Activated CD4-positive, alpha-beta memory T cell treated with anti-CD3 and anti-CD28 coated beads for 36 hours (primary cell): ENCODE data around the gene ROMO1. TPM values are rescaled to one million over a fixed set of nuclear protein-coding genes. Genes with fewer than 3 reads are reported as not detected.
A peak's percentile ranks its signal among the peaks of the same experiment; 100 is the strongest.
"Not testable (repeated sequence)": the region's sequence is repeated elsewhere in the genome, so short reads cannot be mapped to it uniquely, and the experiment has no call there.

Source experiments
- CTCF ChIA-PET: fragments of 350-600 bp; sonication (Branson Sonifier 250); formaldehyde crosslinking; loops from one replicate; lab custom pipeline; 2021; ENCODE audit warnings: antibody characterized with exemption, inconsistent platforms; lab: Charles Lee
- POLR2A ChIA-PET: fragments of 350-600 bp; sonication (Branson Sonifier 250); formaldehyde crosslinking; loops from one replicate; lab custom pipeline; 2021; ENCODE audit warnings: antibody characterized with exemption; lab: Charles Lee
- DNase-seq: peaks from one replicate; pipeline ENCODE4 v3.0.0-alpha.2; 2020
- H3K27ac Mint-ChIP-seq: one replicate; pipeline ENCODE4 v1.8.0; 2021; ENCODE audit warnings: mixed read lengths
- H3K27me3 Mint-ChIP-seq: one replicate; pipeline ENCODE4 v1.8.0; 2021; ENCODE audit warnings: mixed read lengths
- H3K36me3 Mint-ChIP-seq: one replicate; pipeline ENCODE4 v1.8.0; 2021; ENCODE audit warnings: mixed read lengths
- H3K4me1 Mint-ChIP-seq: one replicate; pipeline ENCODE4 v1.8.0; 2021; ENCODE audit warnings: low read depth, mixed read lengths
- H3K4me3 Mint-ChIP-seq: one replicate; pipeline ENCODE4 v1.8.0; 2021; ENCODE audit warnings: mild to moderate bottlenecking, mixed read lengths
- H3K9me3 Mint-ChIP-seq: one replicate; pipeline ENCODE4 v1.8.0; 2021; ENCODE audit warnings: mixed read lengths
- intact Hi-C: fragments of 100-400 bp; cut with micrococcal nuclease; formaldehyde crosslinking; loops from one replicate; pipeline ENCODE4 v1.15.1; 2023
- total RNA-seq, 2 experiments: library from RNA; stranded (reverse); gene quantifications; one replicate each; pipeline ENCODE4 v1.2.3, GENCODE V29; 2021

The ROMO1 gene
- total RNA-seq, 2 experiments from 2014 or later: 141 to 142 TPM

GRCh38 chr20:35721621-35722020, 22.4 kb downstream of the ROMO1 start:
- ChIA-PET POLR2A (interaction anchor here (1.5 kb wide), 1 partner anchor 9 kb away, joined by 7 read pairs; no protein-coding TSS in a partner anchor), CTCF (no interaction called here)
- intact Hi-C loops: no loop called here
- Mint-ChIP-seq H3K4me3 (no peak overlapping the region), H3K36me3 (peaks cover 71% of the 10 kb centered on the region), H3K27ac (no peak overlapping the region), H3K4me1 (peaks cover 45% of the 10 kb centered on the region), H3K27me3 (no peaks in the 10 kb centered on the region), H3K9me3 (no peaks in the 10 kb centered on the region)
- DNase-seq: no peak

GRCh38 chr20:35723275-35723639, 24.1 kb downstream of the ROMO1 start:
- H3K27me3 Mint-ChIP-seq, H3K4me3 Mint-ChIP-seq, intact Hi-C loops, DNase-seq, H3K9me3 Mint-ChIP-seq: not testable (repeated sequence)
- Mint-ChIP-seq H3K27ac (peak overlapping the region; percentile 54), H3K4me1 (peaks cover 41% of the 10 kb centered on the region), H3K36me3 (peaks cover 67% of the 10 kb centered on the region)
- CTCF ChIA-PET: interaction anchor here (1.0 kb wide), 1 partner anchor 161 kb away, joined by 3 read pairs; no protein-coding TSS in a partner anchor
- POLR2A ChIA-PET: interaction anchor here (1.5 kb wide), 1 partner anchor 8 kb away, joined by 7 read pairs; no protein-coding TSS in a partner anchor

GRCh38 chr20:35723652-35724320, 24.6 kb downstream of the ROMO1 start:
- H3K4me3 Mint-ChIP-seq, POLR2A ChIA-PET, DNase-seq, H3K27me3 Mint-ChIP-seq, intact Hi-C loops, H3K9me3 Mint-ChIP-seq: not testable (repeated sequence)
- H3K4me1 Mint-ChIP-seq: peaks cover 41% of the 10 kb centered on the region
- CTCF ChIA-PET: interaction anchor here (1.0 kb wide), 1 partner anchor 160 kb away, joined by 3 read pairs; no protein-coding TSS in a partner anchor
- H3K36me3 Mint-ChIP-seq: peaks cover 65% of the 10 kb centered on the region
- peak overlapping the region; percentile 28 for H3K27ac Mint-ChIP-seq

- Mint-ChIP-seq H3K4me3 (no peak overlapping the region), H3K27ac (peak overlapping the region; percentile 42), H3K36me3 (peaks cover 65% of the 10 kb centered on the region), H3K4me1 (peaks cover 43% of the 10 kb centered on the region), H3K9me3 (no peaks in the 10 kb centered on the region), H3K27me3 (no peaks in the 10 kb centered on the region)
- intact Hi-C loops: no loop called here
- CTCF ChIA-PET: interaction anchor here (0.7 to 1.0 kb wide), 2 partner anchors 10 to 160 kb away, joined by 3 read pairs; no protein-coding TSS in a partner anchor
- no peak for DNase-seq
- POLR2A ChIA-PET: interaction anchor here (1.2 to 1.5 kb wide), 2 partner anchors 10 to 17 kb away, joined by 3 to 4 read pairs; partner anchors contain the start of gene RBM39
Measured at GRCh38 chr20:35724321-35725230, 25.4 kb downstream of the ROMO1 start.

GRCh38 chr20:35726842-35727711, 27.9 kb downstream of the ROMO1 start:
- CTCF ChIA-PET: no interaction called here
- POLR2A ChIA-PET: interaction anchor here (0.7 to 1.3 kb wide), 4 partner anchors 9 to 23 kb away, joined by 3 to 6 read pairs (median 4); no protein-coding TSS in a partner anchor
- H3K9me3 Mint-ChIP-seq: no peaks in the 10 kb centered on the region
- H3K36me3 Mint-ChIP-seq: peaks cover 64% of the 10 kb centered on the region
- no peak for DNase-seq
- no peak overlapping the region for H3K4me3 Mint-ChIP-seq
- no peaks in the 10 kb centered on the region for H3K27me3 Mint-ChIP-seq
- peak overlapping the region; percentile 6 for H3K27ac Mint-ChIP-seq
- intact Hi-C loops: no loop called here
- peaks cover 45% of the 10 kb centered on the region for H3K4me1 Mint-ChIP-seq

GRCh38 chr20:35729283-35729807, 30.1 kb downstream of the ROMO1 start:
- intact Hi-C loops: no loop called here
- Mint-ChIP-seq H3K27ac (no peak overlapping the region), H3K4me1 (peaks cover 45% of the 10 kb centered on the region), H3K9me3 (no peaks in the 10 kb centered on the region), H3K27me3 (no peaks in the 10 kb centered on the region), H3K36me3 (peaks cover 69% of the 10 kb centered on the region), H3K4me3 (no peak overlapping the region)
- ChIA-PET CTCF (interaction anchor here (1.0 to 1.4 kb wide), 2 partner anchors 10 to 13 kb away, joined by 3 to 6 read pairs; partner anchors contain the start of gene RBM39), POLR2A (interaction anchor here (1.8 to 2.7 kb wide), 3 partner anchors 13 to 21 kb away, joined by 4 to 13 read pairs (median 8); partner anchors contain the start of gene RBM39)
- no peak for DNase-seq

- intact Hi-C loops: no loop called here
- Mint-ChIP-seq H3K9me3 (no peaks in the 10 kb centered on the region), H3K27ac (peak overlapping the region; percentile 45), H3K27me3 (no peaks in the 10 kb centered on the region), H3K4me1 (peaks cover 46% of the 10 kb centered on the region), H3K36me3 (peaks cover 66% of the 10 kb centered on the region), H3K4me3 (no peak overlapping the region)
- no peak for DNase-seq
- CTCF ChIA-PET: interaction anchor here (1.3 to 1.4 kb wide), 2 partner anchors 10 to 25 kb away, joined by 6 read pairs; no protein-coding TSS in a partner anchor
- POLR2A ChIA-PET: interaction anchor here (0.5 to 2.7 kb wide), 9 partner anchors 7 to 49 kb away, joined by 4 to 13 read pairs (median 7); partner anchors contain the start of genes NFS1, RBM39 and ROMO1
Measured at GRCh38 chr20:35729836-35730582, 30.8 kb downstream of the ROMO1 start.

- DNase-seq: no peak
- POLR2A ChIA-PET: interaction anchor here (0.5 to 2.7 kb wide), 10 partner anchors 8 to 55 kb away, joined by 3 to 13 read pairs (median 6); partner anchors contain the start of genes NFS1, RBM39 and ROMO1
- Mint-ChIP-seq H3K4me3 (no peak overlapping the region), H3K9me3 (no peaks in the 10 kb centered on the region), H3K4me1 (peaks cover 46% of the 10 kb centered on the region), H3K27me3 (no peaks in the 10 kb centered on the region), H3K27ac (no peak overlapping the region), H3K36me3 (peaks cover 64% of the 10 kb centered on the region)
- intact Hi-C loops: no loop called here
- CTCF ChIA-PET: interaction anchor here (1.0 to 1.4 kb wide), 3 partner anchors 9 to 26 kb away, joined by 5 to 6 read pairs (median 6); no protein-coding TSS in a partner anchor
Measured at GRCh38 chr20:35730583-35731468, 31.6 kb downstream of the ROMO1 start.

- Mint-ChIP-seq H3K9me3 (no peaks in the 10 kb centered on the region), H3K4me3 (no peak overlapping the region), H3K27me3 (no peaks in the 10 kb centered on the region), H3K27ac (no peak overlapping the region), H3K4me1 (peaks cover 50% of the 10 kb centered on the region), H3K36me3 (peaks cover 63% of the 10 kb centered on the region)
- no peak for DNase-seq
- ChIA-PET CTCF (interaction anchor here (1.0 kb wide), 1 partner anchor 20 kb away, joined by 5 read pairs; no protein-coding TSS in a partner anchor), POLR2A (interaction anchor here (0.6 to 2.7 kb wide), 7 partner anchors 8 to 55 kb away, joined by 3 to 13 read pairs (median 7); partner anchors contain the start of gene RBM39)
- intact Hi-C loops: no loop called here
Measured at GRCh38 chr20:35731469-35731788, 32.2 kb downstream of the ROMO1 start.
